Measurements from ENCODE around the gene NDEL1.

- TF ChIP-seq CTCF (IDR thresholded peaks at IDR 0.05): no peak
- TF ChIP-seq POLR2A (IDR thresholded peaks at IDR 0.05): no peak
Observed at GRCh38 chr17:8444494-8444893, 8.8 kb downstream of the NDEL1 start.

Data from right lobe of liver (tissue), 4 donors.